CD8-positive, alpha-beta memory T cell (primary cell): Measurements from ENCODE around the gene DISC1. TPM values are rescaled to one million over a fixed set of nuclear protein-coding genes. Genes with fewer than 3 reads are reported as not detected.
"Not testable (repeated sequence)": the region's sequence is repeated elsewhere in the genome, so short reads cannot be mapped to it uniquely, and the experiment has no call there.

ENCODE experiments used
- CTCF ChIA-PET: fragments of 350-600 bp; sonication (Branson Sonifier 250); formaldehyde crosslinking; loops from one replicate; lab custom pipeline; 2021; ENCODE audit warnings: antibody characterized with exemption; lab: Charles Lee
- POLR2A ChIA-PET: fragments of 350-600 bp; sonication (Branson Sonifier 250); formaldehyde crosslinking; loops from one replicate; lab custom pipeline; 2021; ENCODE audit warnings: antibody characterized with exemption; lab: Charles Lee
- DNase-seq, 5 donors: peaks; one replicate each; pipeline versions ENCODE4 v3.0.0 to v3.0.0-alpha.2; 2020 to 2022; ENCODE audit warnings: mixed read lengths in 1 of 5
- H3K27ac ChIP-seq: one replicate; pipeline ENCODE4 v1.7.0; 2013; ENCODE audit warnings: low read depth, mild to moderate bottlenecking, low read length, moderate library complexity
- H3K27me3 ChIP-seq: 2 replicates; pipeline ENCODE4 v1.7.0; 2013; ENCODE audit warnings: low read length, mild to moderate bottlenecking; ENCODE audit not compliant: insufficient read depth, poor library complexity, severe bottlenecking
- H3K36me3 ChIP-seq: 2 replicates; pipeline ENCODE4 v1.7.0; 2013; ENCODE audit warnings: mild to moderate bottlenecking, low read length, moderate library complexity; ENCODE audit not compliant: insufficient read depth
- H3K4me1 ChIP-seq: 2 replicates; pipeline ENCODE4 v1.7.0; 2013; ENCODE audit warnings: mild to moderate bottlenecking, low read length, moderate library complexity; ENCODE audit not compliant: insufficient read depth
- H3K4me3 ChIP-seq: 2 replicates; pipeline ENCODE4 v1.7.0; 2013; ENCODE audit warnings: mild to moderate bottlenecking, low read length
- H3K9me3 ChIP-seq: 2 replicates; pipeline ENCODE4 v1.7.0; 2013; ENCODE audit warnings: mild to moderate bottlenecking, low read length
- H3K27ac Mint-ChIP-seq, 8 donors: one replicate each; pipeline ENCODE4 v1.8.0; 2020 to 2021; ENCODE audit warnings: mixed read lengths in 8 of 8, mild to moderate bottlenecking in 6 of 8, inconsistent platforms in 3 of 8, moderate library complexity in 3 of 8
- H3K27me3 Mint-ChIP-seq, 2 donors: one replicate each; pipeline ENCODE4 v1.8.0; 2020 to 2021; ENCODE audit warnings: mixed read lengths in 2 of 2, mild to moderate bottlenecking in 1 of 2, moderate library complexity in 1 of 2
- H3K36me3 Mint-ChIP-seq, 3 donors: one replicate each; pipeline ENCODE4 v1.8.0; 2020 to 2021; ENCODE audit warnings: mixed read lengths in 3 of 3, inconsistent platforms in 1 of 3, mild to moderate bottlenecking in 1 of 3
- H3K4me1 Mint-ChIP-seq, 3 donors: one replicate each; pipeline ENCODE4 v1.8.0; 2020 to 2021; ENCODE audit warnings: mixed read lengths in 3 of 3, inconsistent platforms in 1 of 3, mild to moderate bottlenecking in 1 of 3
- H3K4me3 Mint-ChIP-seq, 7 donors: one replicate each; pipeline ENCODE4 v1.8.0; 2020 to 2021; ENCODE audit warnings: mixed read lengths in 7 of 7, mild to moderate bottlenecking in 6 of 7, moderate library complexity in 4 of 7, inconsistent platforms in 2 of 7
- H3K9me3 Mint-ChIP-seq, 5 donors: one replicate each; pipeline ENCODE4 v1.8.0; 2020 to 2022; ENCODE audit warnings: mixed read lengths in 5 of 5, mild to moderate bottlenecking in 3 of 5, moderate library complexity in 2 of 5, inconsistent platforms in 1 of 5
- polyA plus RNA-seq: library from polyadenylated mRNA; unstranded; fragments of 300-500 nt; fragmentation: Illumina TruSeq; gene quantifications from one replicate; pipeline ENCODE4 v1.2.3, GENCODE V29; 2021
- total RNA-seq, 2 experiments: library from RNA; stranded (reverse); gene quantifications; one replicate each; pipeline ENCODE4 v1.2.3, GENCODE V29; 2021

DISC1 gene
- total and polyA plus RNA-seq, 3 experiments from 2014 or later: 0.60 to 2.4 (median 1.0) TPM

DNA sequence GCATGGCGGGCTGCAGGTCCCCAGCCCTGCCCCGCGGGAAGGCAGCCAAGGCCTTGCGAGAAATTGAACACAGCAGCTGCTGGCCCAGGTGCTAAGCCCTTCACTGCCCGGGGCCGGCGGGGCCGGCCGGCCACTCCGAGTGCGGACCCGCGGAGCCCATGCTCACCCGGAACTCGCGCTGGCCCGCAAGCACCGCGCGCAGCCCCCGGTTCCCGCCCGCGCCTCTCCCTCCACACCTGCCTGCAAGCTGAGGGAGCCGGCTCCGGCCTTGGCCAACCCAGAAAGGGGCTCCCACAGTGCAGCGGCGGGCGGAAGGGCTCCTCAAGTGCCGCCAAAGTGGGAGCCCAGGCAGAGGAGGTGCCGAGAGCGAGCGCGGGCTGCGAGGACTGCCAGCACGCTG, 15.5 kb downstream of the DISC1 start:
- POLR2A ChIA-PET, DNase-seq, H3K4me3 ChIP-seq, H3K9me3 ChIP-seq, H3K9me3 Mint-ChIP-seq, H3K36me3 ChIP-seq, H3K27me3 ChIP-seq, H3K27ac ChIP-seq, H3K4me3 Mint-ChIP-seq, H3K4me1 ChIP-seq, H3K27ac Mint-ChIP-seq, H3K27me3 Mint-ChIP-seq: not testable (repeated sequence)
- CTCF ChIA-PET: interaction anchor here (1.2 kb wide), 1 partner anchor 16 kb away, joined by 3 read pairs; no protein-coding TSS in a partner anchor
- peaks cover 2 to 10% (median 7%) of the 10 kb centered on the region in 3 donors for H3K4me1 Mint-ChIP-seq
- H3K36me3 Mint-ChIP-seq: peaks cover 1 to 13% (median 4%) of the 10 kb centered on the region in 3 donors

DNA sequence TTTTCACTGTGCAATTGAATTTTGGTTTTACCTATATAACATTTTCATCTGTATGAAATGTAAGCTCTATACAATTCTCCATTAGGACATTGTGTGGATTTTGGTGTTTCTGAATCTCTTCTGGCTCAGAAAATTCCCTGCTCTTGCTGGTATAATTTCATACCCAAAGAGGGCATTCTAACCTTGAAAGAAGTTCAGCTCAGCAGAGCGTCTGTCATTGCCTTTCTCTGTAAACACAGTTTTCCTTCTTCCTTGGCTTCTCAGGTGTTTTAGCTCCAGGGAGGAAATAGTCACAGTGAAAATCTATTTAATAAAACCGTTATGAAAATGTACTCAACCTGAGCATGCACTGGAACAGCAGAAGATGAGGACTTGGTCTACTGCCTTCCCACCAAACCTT, 16.0 kb downstream of the DISC1 start:
- no peak overlapping the region for H3K27ac Mint-ChIP-seq
- H3K36me3 ChIP-seq: no peaks in the 10 kb centered on the region
- H3K27me3 ChIP-seq: no peaks in the 10 kb centered on the region
- H3K27me3 Mint-ChIP-seq: peaks cover 0 to 3% of the 10 kb centered on the region in 2 donors
- H3K4me1 Mint-ChIP-seq: peaks cover 2 to 8% (median 7%) of the 10 kb centered on the region in 3 donors
- no peak overlapping the region for H3K27ac ChIP-seq
- ChIA-PET CTCF (interaction anchor here (1.2 kb wide), 1 partner anchor 16 kb away, joined by 3 read pairs; no protein-coding TSS in a partner anchor), POLR2A (no interaction called here)
- H3K4me3 Mint-ChIP-seq: no peak overlapping the region
- H3K36me3 Mint-ChIP-seq: peaks cover 1 to 15% (median 4%) of the 10 kb centered on the region in 3 donors
- H3K4me1 ChIP-seq: no peaks in the 10 kb centered on the region
- no peak for DNase-seq
- no peak overlapping the region for H3K4me3 ChIP-seq
- H3K9me3 ChIP-seq: no peaks in the 10 kb centered on the region
- peaks cover 0 to 9% (median 5%) of the 10 kb centered on the region in 5 donors for H3K9me3 Mint-ChIP-seq

DNA sequence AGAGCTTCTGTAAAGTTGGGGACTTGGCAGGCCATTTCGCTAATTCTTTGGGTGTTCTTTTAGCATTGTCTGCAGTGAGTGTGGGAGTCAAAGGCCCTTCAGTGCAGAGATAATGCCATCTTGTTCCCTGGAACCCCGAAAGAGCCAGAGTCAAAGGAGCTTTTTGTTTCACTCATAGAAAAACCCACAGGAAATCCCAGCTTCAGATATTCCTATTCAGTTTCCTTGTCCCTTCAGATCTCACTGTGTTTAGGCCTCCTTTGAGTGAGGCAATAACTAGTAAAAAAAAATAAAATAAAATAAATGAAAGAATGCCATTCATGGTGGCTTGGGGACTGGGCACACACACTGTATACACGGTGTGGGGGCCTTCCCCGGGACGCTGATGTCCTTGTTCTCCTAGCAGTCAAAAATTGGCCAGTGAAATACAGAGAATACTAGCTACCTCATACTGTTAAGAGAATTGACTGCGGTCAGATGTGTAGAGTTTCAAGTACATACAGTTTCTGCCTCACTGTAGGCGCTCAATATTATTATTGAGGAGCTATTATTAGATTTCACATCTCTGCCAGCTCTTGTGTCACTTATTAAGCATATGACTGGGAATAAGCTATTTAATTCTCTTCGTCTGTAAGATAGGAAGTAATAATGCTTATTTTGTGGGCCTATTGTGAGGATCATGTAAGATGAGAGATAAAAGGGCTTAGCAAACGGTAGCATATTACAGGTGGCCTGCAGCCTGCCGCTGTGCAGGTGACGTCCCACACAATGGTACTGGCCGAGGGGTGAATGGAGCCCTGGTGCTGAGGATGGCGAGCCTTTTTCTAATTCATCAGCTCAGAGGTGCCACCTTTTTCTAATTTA, 16.7 kb downstream of the DISC1 start:
- POLR2A ChIA-PET: no interaction called here
- Mint-ChIP-seq H3K4me1 (peaks cover 0 to 7% (median 7%) of the 10 kb centered on the region in 3 donors), H3K36me3 (peaks cover 2 to 19% (median 4%) of the 10 kb centered on the region in 3 donors), H3K9me3 (peaks cover 0 to 9% (median 6%) of the 10 kb centered on the region in 5 donors), H3K27ac (peak overlapping the region in 1 of 8 donors; percentile 43), H3K27me3 (peaks cover 0 to 5% of the 10 kb centered on the region in 2 donors), H3K4me3 (no peak overlapping the region)
- no peaks in the 10 kb centered on the region for H3K9me3 ChIP-seq
- H3K27me3 ChIP-seq: no peaks in the 10 kb centered on the region
- DNase-seq: no peak
- CTCF ChIA-PET: interaction anchor here (1.2 kb wide), 1 partner anchor 17 kb away, joined by 3 read pairs; no protein-coding TSS in a partner anchor
- H3K36me3 ChIP-seq: no peaks in the 10 kb centered on the region
- no peak overlapping the region for H3K4me3 ChIP-seq
- no peak overlapping the region for H3K27ac ChIP-seq
- H3K4me1 ChIP-seq: no peaks in the 10 kb centered on the region

DNA sequence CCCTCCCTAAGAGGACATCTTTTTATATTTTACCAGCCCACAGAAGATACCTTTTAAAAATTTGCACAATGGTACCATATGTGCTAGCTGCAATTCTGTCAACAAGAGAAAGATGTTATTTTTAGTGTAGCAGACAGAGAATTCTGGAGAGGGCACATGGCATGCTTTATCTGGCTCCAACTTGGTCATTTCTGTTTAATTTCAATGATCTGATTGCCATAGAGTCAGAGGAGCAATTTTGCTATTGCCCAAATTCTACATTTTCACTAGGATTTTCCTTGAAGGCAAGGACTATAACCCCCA, 17.3 kb downstream of the DISC1 start:
- H3K36me3 Mint-ChIP-seq: peaks cover 2 to 22% (median 4%) of the 10 kb centered on the region in 3 donors
- peak overlapping the region in 2 of 8 donors; percentile 20 to 43 for H3K27ac Mint-ChIP-seq
- ChIA-PET CTCF (no interaction called here), POLR2A (no interaction called here)
- Histone ChIP-seq H3K4me1 (no peaks in the 10 kb centered on the region), H3K36me3 (no peaks in the 10 kb centered on the region), H3K27me3 (no peaks in the 10 kb centered on the region), H3K4me3 (no peak overlapping the region), H3K9me3 (no peaks in the 10 kb centered on the region), H3K27ac (no peak overlapping the region)
- peaks cover 1 to 7% (median 7%) of the 10 kb centered on the region in 3 donors for H3K4me1 Mint-ChIP-seq
- H3K9me3 Mint-ChIP-seq: peaks cover 0 to 9% (median 6%) of the 10 kb centered on the region in 5 donors
- peaks cover 0 to 3% of the 10 kb centered on the region in 2 donors for H3K27me3 Mint-ChIP-seq
- no peak overlapping the region for H3K4me3 Mint-ChIP-seq
- DNase-seq: no peak

DNA sequence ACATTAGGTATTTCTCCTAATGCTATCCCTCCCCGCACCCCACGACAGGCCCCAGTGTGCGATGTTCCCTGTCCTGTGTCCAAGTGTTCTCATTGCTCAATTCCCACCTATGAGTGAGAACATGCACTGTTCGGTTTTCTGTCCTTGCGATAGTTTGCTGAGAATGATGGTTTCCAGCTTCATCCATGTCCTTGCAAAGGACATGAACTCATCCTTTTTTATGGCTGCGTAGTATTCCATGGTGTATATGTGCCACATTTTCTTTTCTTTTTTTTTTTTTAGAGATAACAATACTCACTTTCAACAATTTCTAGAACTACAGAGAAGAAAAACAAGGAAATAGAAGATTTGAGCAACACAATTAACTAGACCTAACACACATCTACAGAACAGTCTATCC, 19.0 kb downstream of the DISC1 start:
- H3K27me3 ChIP-seq, H3K4me3 ChIP-seq, H3K27ac Mint-ChIP-seq, DNase-seq, CTCF ChIA-PET, H3K4me3 Mint-ChIP-seq, H3K27ac ChIP-seq, H3K4me1 ChIP-seq, H3K9me3 ChIP-seq, H3K36me3 ChIP-seq, POLR2A ChIA-PET: not testable (repeated sequence)
- Mint-ChIP-seq H3K4me1 (peaks cover 3 to 18% (median 7%) of the 10 kb centered on the region in 3 donors), H3K27me3 (peaks cover 0 to 10% of the 10 kb centered on the region in 2 donors), H3K9me3 (peaks cover 0 to 17% (median 14%) of the 10 kb centered on the region in 5 donors), H3K36me3 (peaks cover 2 to 38% (median 4%) of the 10 kb centered on the region in 3 donors)

DNA sequence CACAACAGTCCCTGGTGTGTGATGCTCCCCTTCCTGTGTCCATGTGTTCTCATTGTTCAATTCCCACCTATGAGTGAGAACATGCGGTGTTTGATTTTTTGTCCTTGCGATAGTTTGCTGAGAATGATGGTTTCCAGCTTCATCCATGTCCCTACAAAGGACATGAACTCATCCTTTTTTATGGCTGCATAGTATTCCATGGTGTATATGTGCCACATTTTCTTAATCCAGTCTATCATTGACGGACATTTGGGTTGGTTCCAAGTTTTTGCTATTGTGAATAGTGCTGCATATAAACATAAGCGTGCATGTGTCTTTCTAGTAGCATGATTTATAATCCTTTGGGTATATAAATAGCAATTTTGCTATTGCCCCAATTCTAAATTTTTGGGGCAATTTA, 19.6 kb downstream of the DISC1 start:
- Mint-ChIP-seq H3K9me3 (peaks cover 0 to 19% (median 14%) of the 10 kb centered on the region in 5 donors), H3K27me3 (peaks cover 0 to 10% of the 10 kb centered on the region in 2 donors), H3K36me3 (peaks cover 1 to 38% (median 2%) of the 10 kb centered on the region in 3 donors), H3K4me1 (peaks cover 4 to 19% (median 5%) of the 10 kb centered on the region in 3 donors)
- H3K36me3 ChIP-seq, H3K4me3 Mint-ChIP-seq, DNase-seq, H3K9me3 ChIP-seq, H3K4me3 ChIP-seq, H3K4me1 ChIP-seq, CTCF ChIA-PET, H3K27ac Mint-ChIP-seq, POLR2A ChIA-PET, H3K27ac ChIP-seq, H3K27me3 ChIP-seq: not testable (repeated sequence)

DNA sequence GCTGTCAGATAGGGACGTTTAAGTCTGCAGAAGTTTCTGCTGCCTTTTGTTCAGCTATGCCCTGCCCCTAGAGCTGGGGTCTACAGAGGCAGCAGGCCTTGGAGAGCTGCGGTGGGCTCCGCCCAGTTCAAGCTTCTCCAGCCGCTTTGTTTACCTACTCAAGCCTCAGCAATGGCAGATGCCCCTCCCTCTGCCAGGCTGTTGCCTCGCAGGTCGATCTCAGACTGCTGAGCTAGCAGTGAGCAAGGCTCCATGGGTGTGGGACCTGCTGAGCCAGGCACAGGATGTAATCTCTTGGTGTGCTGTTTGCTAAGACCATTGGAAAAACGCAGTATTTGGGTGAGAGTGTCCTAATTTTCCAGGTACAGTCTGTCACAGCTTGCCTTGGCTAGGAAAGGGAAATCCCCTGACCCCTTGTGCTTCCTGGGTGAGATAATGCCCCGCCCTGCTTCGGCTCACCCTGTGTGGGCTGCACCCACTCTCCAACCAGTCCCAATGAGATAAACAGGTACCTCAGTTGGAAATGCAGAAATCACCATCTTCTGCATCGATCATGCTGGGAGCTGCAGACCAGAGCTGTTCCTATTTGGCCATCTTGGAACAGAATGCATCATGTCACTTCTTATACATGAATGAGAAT, 25.2 kb downstream of the DISC1 start:
- Mint-ChIP-seq H3K27ac (peak overlapping the region in 3 of 8 donors; percentile 18 to 61 (median 32)), H3K4me1 (peaks cover 14 to 34% (median 17%) of the 10 kb centered on the region in 3 donors), H3K36me3 (peaks cover 0 to 38% (median 1%) of the 10 kb centered on the region in 3 donors), H3K27me3 (peaks cover 2 to 17% of the 10 kb centered on the region in 2 donors), H3K9me3 (peaks cover 0 to 18% (median 9%) of the 10 kb centered on the region in 5 donors), H3K4me3 (peak overlapping the region in 4 of 7 donors; percentile 10 to 65 (median 32))
- H3K4me1 ChIP-seq, H3K36me3 ChIP-seq, POLR2A ChIA-PET, H3K4me3 ChIP-seq, CTCF ChIA-PET, H3K27me3 ChIP-seq, DNase-seq, H3K27ac ChIP-seq, H3K9me3 ChIP-seq: not testable (repeated sequence)

DNA sequence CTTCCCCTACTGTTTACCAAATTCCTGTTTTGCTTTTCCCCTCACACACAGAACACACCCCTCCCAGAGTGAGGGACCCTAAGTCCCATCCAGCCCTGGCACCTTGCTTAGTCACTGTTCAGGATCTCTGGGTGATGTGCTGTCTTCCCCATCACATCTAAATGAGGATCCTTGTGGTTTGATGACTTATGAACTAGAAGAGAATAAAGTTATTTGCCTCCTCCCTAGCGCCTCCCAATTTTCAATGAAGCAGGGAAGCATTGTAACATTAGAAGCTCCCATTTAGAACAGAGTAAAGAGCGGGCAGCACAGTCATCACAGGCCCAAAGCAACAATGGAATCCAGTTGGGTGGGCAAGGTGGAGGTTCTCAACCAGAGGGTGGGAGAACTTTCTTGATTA, 27.0 kb downstream of the DISC1 start:
- Mint-ChIP-seq H3K27ac (peak overlapping the region in 2 of 8 donors; percentile 42 to 52), H3K4me1 (peaks cover 14 to 49% (median 27%) of the 10 kb centered on the region in 3 donors)
- POLR2A ChIA-PET: no interaction called here

More for the DNA sequence above, 27.0 kb downstream of the DISC1 start:
- H3K9me3 Mint-ChIP-seq: peaks cover 0 to 21% (median 12%) of the 10 kb centered on the region in 5 donors
- Histone ChIP-seq H3K4me1 (peaks cover 4% of the 10 kb centered on the region), H3K9me3 (no peaks in the 10 kb centered on the region), H3K27ac (no peak overlapping the region), H3K27me3 (no peaks in the 10 kb centered on the region), H3K4me3 (no peak overlapping the region), H3K36me3 (no peaks in the 10 kb centered on the region)
- H3K27me3 Mint-ChIP-seq: peaks cover 12 to 16% of the 10 kb centered on the region in 2 donors
- CTCF ChIA-PET: no interaction called here
- peaks cover 0 to 34% (median 4%) of the 10 kb centered on the region in 3 donors for H3K36me3 Mint-ChIP-seq
- no peak overlapping the region for H3K4me3 Mint-ChIP-seq
- no peak for DNase-seq
